GM23248 (cell line): ENCODE measurements around the gene UQCRHL.

ENCODE experiments used
- EZH2 ChIP-seq: fragments of 200-600 bp; sonication (generic); IDR thresholded peaks from 2 replicates; pipeline ENCODE4 v1.6.1; 2018; ENCODE audit warnings: antibody characterized with exemption, mild to moderate bottlenecking; ENCODE audit not compliant: insufficient read depth, poor library complexity, severe bottlenecking
- EZH2phosphoT487 ChIP-seq: fragments of 200-600 bp; sonication (generic); IDR thresholded peaks from 2 replicates; pipeline ENCODE4 v1.6.1; 2018; ENCODE audit warnings: antibody characterized with exemption, moderate library complexity, mild to moderate bottlenecking, low read depth; ENCODE audit not compliant: insufficient read depth

- TF ChIP-seq EZH2 (no peak), EZH2phosphoT487 (no peak)
Observed at GRCh38 chr1:15851210-15852035, 44.0 kb upstream of the UQCRHL start.
